NCI-H2171 treated with DMSO at 0.1 percent for 48 hours (cell line): Measurements from ENCODE around the gene CDKN3.
"Not testable (repeated sequence)": the region's sequence is repeated elsewhere in the genome, so short reads cannot be mapped to it uniquely, and the experiment has no call there.

Source experiments
- DNase-seq: peaks from one replicate; lab custom pipeline; 2025; lab: John Stamatoyannopoulos, UW

Gene CDKN3

GRCh38 chr14:54456820-54457608 lies 60.2 kb downstream of the CDKN3 start:
- DNase-seq: not testable (repeated sequence)

- no peak for DNase-seq
Measured at GRCh38 chr14:54457609-54457996, 60.8 kb downstream of the CDKN3 start.

GRCh38 chr14:54458536-54458935 lies 61.7 kb downstream of the CDKN3 start:
- not testable (repeated sequence) for DNase-seq

- no peak for DNase-seq
Measured at GRCh38 chr14:54459106-54459505, 62.3 kb downstream of the CDKN3 start.

- no peak for DNase-seq
Measured at GRCh38 chr14:54462048-54462447, 65.2 kb downstream of the CDKN3 start.

- DNase-seq: peak; percentile 70
Measured at GRCh38 chr14:54465654-54466053, 68.8 kb downstream of the CDKN3 start.

GRCh38 chr14:54467280-54467679 lies 70.5 kb downstream of the CDKN3 start:
- no peak for DNase-seq
